CD4-positive, alpha-beta T cell treated with Interleukin-4 for 4 hours (primary cell): ENCODE results near the gene TMEM208.
A peak's percentile ranks its signal among the peaks of the same experiment; 100 is the strongest.

Experiments used
- DNase-seq: peaks from one replicate; pipeline ENCODE4 v3.0.0-alpha.2; 2020

The TMEM208 gene

GRCh38 chr16:67237396-67238277 is 10.7 kb downstream of the TMEM208 start:
- DNase-seq, result no peak

GRCh38 chr16:67238278-67238575 is 11.3 kb downstream of the TMEM208 start:
- DNase-seq, result no peak

- no peak for DNase-seq
Observed at GRCh38 chr16:67238806-67239470, 12.0 kb downstream of the TMEM208 start.

- no peak for DNase-seq
Observed at GRCh38 chr16:67240506-67240905, 13.6 kb downstream of the TMEM208 start.

GRCh38 chr16:67241008-67241900 is 14.3 kb downstream of the TMEM208 start:
- DNase-seq, result no peak

- DNase-seq, result no peak
Observed at GRCh38 chr16:67242138-67242730, 15.3 kb downstream of the TMEM208 start.

GRCh38 chr16:67243481-67243880 is 16.6 kb downstream of the TMEM208 start:
- DNase-seq, result no peak

- peak; percentile 92 for DNase-seq
Observed at GRCh38 chr16:67244387-67245185, 17.7 kb downstream of the TMEM208 start.

GRCh38 chr16:67245186-67245585 is 18.3 kb downstream of the TMEM208 start:
- DNase-seq, result no peak

GRCh38 chr16:67245674-67246080 is 18.7 kb downstream of the TMEM208 start:
- no peak for DNase-seq

GRCh38 chr16:67246081-67246755 is 19.3 kb downstream of the TMEM208 start:
- peak; percentile 39 for DNase-seq

- DNase-seq, result no peak
Observed at GRCh38 chr16:67246756-67247191, 19.8 kb downstream of the TMEM208 start.

GRCh38 chr16:67247192-67248072 is 20.5 kb downstream of the TMEM208 start, which contains the start of gene FHOD1:
Gene FHOD1, minus strand, starts transcription at chr16:67247481. Its CDS starts 71 bp downstream, at chr16:67247410.
- peak; percentile 94 for DNase-seq

- DNase-seq, result no peak
Observed at GRCh38 chr16:67248073-67248400, 21.1 kb downstream of the TMEM208 start.

GRCh38 chr16:67248401-67249177 is 21.7 kb downstream of the TMEM208 start, which contains the start of gene SLC9A5:
Gene SLC9A5, plus strand, starts transcription at chr16:67248979. Its CDS starts 36 bp downstream, at chr16:67249015.
- no peak for DNase-seq

GRCh38 chr16:67249178-67250044 is 22.5 kb downstream of the TMEM208 start:
- DNase-seq, result no peak

GRCh38 chr16:67250045-67250327 is 23.1 kb downstream of the TMEM208 start:
- no peak for DNase-seq
